ENCODE results near the gene UNC93B1.
"Not testable (repeated sequence)": the region's sequence is repeated elsewhere in the genome, so short reads cannot be mapped to it uniquely, and the experiment has no call there.

The UNC93B1 gene

GRCh38 chr11:67991347-67992121, 12.4 kb downstream of the UNC93B1 start:
- DNase-seq (ENCODE audit: low spot score): not testable (repeated sequence)

GRCh38 chr11:67990546-67991346, 13.2 kb downstream of the UNC93B1 start:
- not testable (repeated sequence) for DNase-seq (ENCODE audit: low spot score)

GRCh38 chr11:67985302-67985701, 18.6 kb downstream of the UNC93B1 start:
- not testable (repeated sequence) for DNase-seq (ENCODE audit: low spot score)

- no peak for DNase-seq (ENCODE audit: low spot score)
Measured at GRCh38 chr11:67983951-67984350, 19.9 kb downstream of the UNC93B1 start.

GRCh38 chr11:67982255-67982857, 21.5 kb downstream of the UNC93B1 start:
- DNase-seq (ENCODE audit: low spot score): not testable (repeated sequence)

GRCh38 chr11:67981226-67981625, 22.7 kb downstream of the UNC93B1 start:
- DNase-seq (ENCODE audit: low spot score): not testable (repeated sequence)

GRCh38 chr11:67978766-67979418, 25.0 kb downstream of the UNC93B1 start:
- not testable (repeated sequence) for DNase-seq (ENCODE audit: low spot score)

GRCh38 chr11:67974746-67975145, 29.2 kb downstream of the UNC93B1 start:
- DNase-seq (ENCODE audit: low spot score): not testable (repeated sequence)

GRCh38 chr11:67965830-67966348, 38.0 kb downstream of the UNC93B1 start:
- not testable (repeated sequence) for DNase-seq (ENCODE audit: low spot score)

- DNase-seq (ENCODE audit: low spot score): not testable (repeated sequence)
Measured at GRCh38 chr11:67964746-67965145, 39.2 kb downstream of the UNC93B1 start.

GRCh38 chr11:67963879-67964278, 40.0 kb downstream of the UNC93B1 start:
- DNase-seq (ENCODE audit: low spot score): not testable (repeated sequence)

GRCh38 chr11:67963217-67963616, 40.7 kb downstream of the UNC93B1 start:
- DNase-seq (ENCODE audit: low spot score): not testable (repeated sequence)

- not testable (repeated sequence) for DNase-seq (ENCODE audit: low spot score)
Measured at GRCh38 chr11:67956236-67956635, 47.7 kb downstream of the UNC93B1 start.

- DNase-seq (ENCODE audit: low spot score): peak; percentile 66
Measured at GRCh38 chr11:67955461-67956007, 48.4 kb downstream of the UNC93B1 start.

GRCh38 chr11:67954971-67955370, 48.9 kb downstream of the UNC93B1 start:
- not testable (repeated sequence) for DNase-seq (ENCODE audit: low spot score)

GRCh38 chr11:67954251-67954650, 49.6 kb downstream of the UNC93B1 start:
- DNase-seq (ENCODE audit: low spot score): not testable (repeated sequence)

GRCh38 chr11:67950705-67951104, 53.2 kb downstream of the UNC93B1 start:
- DNase-seq (ENCODE audit: low spot score): not testable (repeated sequence)

GRCh38 chr11:67947785-67948184, 56.1 kb downstream of the UNC93B1 start:
- not testable (repeated sequence) for DNase-seq (ENCODE audit: low spot score)

- not testable (repeated sequence) for DNase-seq (ENCODE audit: low spot score)
Measured at GRCh38 chr11:67946403-67946802, 57.5 kb downstream of the UNC93B1 start.

GRCh38 chr11:67943406-67943805, 60.5 kb downstream of the UNC93B1 start:
- DNase-seq (ENCODE audit: low spot score): not testable (repeated sequence)
